Brain microvascular endothelial cell (primary cell): ENCODE data around the gene VMP1.
A peak's percentile ranks its signal among the peaks of the same experiment; 100 is the strongest.

Experiments used
- DNase-seq: peaks from one replicate; pipeline ENCODE4 v3.0.0-alpha.2; 2020
- H3K27ac ChIP-seq: fragments of 250-450 bp; sonication (Bioruptor Pico); 2 replicates; pipeline ENCODE4 v1.5.1; 2020; ENCODE audit warnings: mild to moderate bottlenecking, moderate library complexity
- H3K27me3 ChIP-seq: fragments of 250-450 bp; sonication (Bioruptor Pico); replicated peaks from 2 replicates; pipeline ENCODE4 v1.5.1; 2020; ENCODE audit warnings: mild to moderate bottlenecking
- H3K36me3 ChIP-seq: fragments of 250-450 bp; sonication (Bioruptor Pico); replicated peaks from 2 replicates; pipeline ENCODE4 v1.5.1; 2020; ENCODE audit warnings: mild to moderate bottlenecking
- H3K4me3 ChIP-seq: 2 replicates; pipeline ENCODE4 v1.5.1; 2011; ENCODE audit warnings: low read depth, mild to moderate bottlenecking, control low read depth, low read length, moderate library complexity
- CTCF ChIP-seq: IDR thresholded peaks from 2 replicates; pipeline ENCODE4 v1.5.1; 2011; ENCODE audit warnings: low read depth, mild to moderate bottlenecking, moderate library complexity, low read length, control low read depth, inconsistent platforms; ENCODE audit errors: missing control alignments
- in situ Hi-C: cut with HindIII; loops from 2 replicates; pipeline ENCODE4 v1.10.0; 2017; ENCODE audit warnings: low sequenced_read_pairs, low pct_ligation_motif_present

The VMP1 gene

GRCh38 chr17:59811209-59811608, 103.8 kb downstream of the VMP1 start:
- TF ChIP-seq CTCF: no peak
- Histone ChIP-seq H3K4me3 (no peak overlapping the region), H3K27me3 (no peaks in the 10 kb centered on the region), H3K27ac (no peak overlapping the region), H3K36me3 (peaks cover 7% of the 10 kb centered on the region)
- no peak for DNase-seq
- in situ Hi-C loops: no loop called here

- H3K27ac ChIP-seq: no peak overlapping the region
- H3K27me3 ChIP-seq: no peaks in the 10 kb centered on the region
- H3K36me3 ChIP-seq: peaks cover 7% of the 10 kb centered on the region
- in situ Hi-C loops: no loop called here
- no peak overlapping the region for H3K4me3 ChIP-seq
- TF ChIP-seq CTCF: no peak
- DNase-seq: no peak
These were observed 104.7 kb downstream of the VMP1 start for GRCh38 chr17:59812139-59812538.

- Histone ChIP-seq H3K4me3 (no peak overlapping the region), H3K27me3 (no peaks in the 10 kb centered on the region), H3K36me3 (peaks cover 7% of the 10 kb centered on the region), H3K27ac (no peak overlapping the region)
- in situ Hi-C loops: no loop called here
- DNase-seq: no peak
- TF ChIP-seq CTCF: no peak
These were observed 106.8 kb downstream of the VMP1 start for GRCh38 chr17:59814276-59814675.

- H3K4me3 ChIP-seq: no peak overlapping the region
- in situ Hi-C loops: no loop called here
- no peak for DNase-seq
- H3K36me3 ChIP-seq: peaks cover 7% of the 10 kb centered on the region
- TF ChIP-seq CTCF: no peak
- H3K27me3 ChIP-seq: no peaks in the 10 kb centered on the region
- no peak overlapping the region for H3K27ac ChIP-seq
These were observed 107.2 kb downstream of the VMP1 start for GRCh38 chr17:59814685-59815084.

GRCh38 chr17:59815965-59816364, 108.5 kb downstream of the VMP1 start:
- in situ Hi-C loops: no loop called here
- no peak for TF ChIP-seq CTCF

GRCh38 chr17:59825533-59826322, 118.3 kb downstream of the VMP1 start:
- H3K27ac ChIP-seq: peak overlapping the region; percentile 99
- H3K4me3 ChIP-seq: no peak overlapping the region
- in situ Hi-C loops: no loop called here

More at GRCh38 chr17:59815965-59816364, 108.5 kb downstream of the VMP1 start:
- no peak for DNase-seq
- Histone ChIP-seq H3K36me3 (peaks cover 7% of the 10 kb centered on the region), H3K27me3 (no peaks in the 10 kb centered on the region), H3K27ac (peak overlapping the region; percentile 22), H3K4me3 (no peak overlapping the region)

More at GRCh38 chr17:59825533-59826322, 118.3 kb downstream of the VMP1 start:
- peak; percentile 80 for DNase-seq
- no peaks in the 10 kb centered on the region for H3K36me3 ChIP-seq
- H3K27me3 ChIP-seq: no peaks in the 10 kb centered on the region
- TF ChIP-seq CTCF: no peak
